T-helper 2 cell (primary cell): ENCODE results near the gene PCDHGC4.

ENCODE experiments used
- DNase-seq, 5 experiments: peaks; one replicate each; pipeline versions ENCODE4 v3.0.0 to v3.0.0-alpha.2; 2012 to 2022

The PCDHGC4 gene

GRCh38 chr5:141532726-141533125 is 47.9 kb downstream of the PCDHGC4 start:
- DNase-seq: no peak

- no peak for DNase-seq
Observed at GRCh38 chr5:141533897-141534296, 49.1 kb downstream of the PCDHGC4 start.

GRCh38 chr5:141534492-141535213 is 49.8 kb downstream of the PCDHGC4 start:
- no peak for DNase-seq
